Retinal pigment epithelial cell (primary cell): Measurements from ENCODE around the gene C1QTNF12.

ENCODE experiments used
- DNase-seq: peaks from one replicate; pipeline ENCODE4 v3.0.0-alpha.2; 2010; ENCODE audit warnings: low read depth
- H3K4me3 ChIP-seq: 2 replicates; pipeline ENCODE4 v1.5.1; 2011; ENCODE audit warnings: mild to moderate bottlenecking, low read length, control low read depth, moderate library complexity
- TF ChIP-seq, protein P1 (sequence below): conservative IDR thresholded peaks from 2 replicates; pipeline ENCODE4 v1.5.1; 2011; ENCODE audit warnings: low read depth, low read length, control low read depth, inconsistent platforms

Gene C1QTNF12

DNA sequence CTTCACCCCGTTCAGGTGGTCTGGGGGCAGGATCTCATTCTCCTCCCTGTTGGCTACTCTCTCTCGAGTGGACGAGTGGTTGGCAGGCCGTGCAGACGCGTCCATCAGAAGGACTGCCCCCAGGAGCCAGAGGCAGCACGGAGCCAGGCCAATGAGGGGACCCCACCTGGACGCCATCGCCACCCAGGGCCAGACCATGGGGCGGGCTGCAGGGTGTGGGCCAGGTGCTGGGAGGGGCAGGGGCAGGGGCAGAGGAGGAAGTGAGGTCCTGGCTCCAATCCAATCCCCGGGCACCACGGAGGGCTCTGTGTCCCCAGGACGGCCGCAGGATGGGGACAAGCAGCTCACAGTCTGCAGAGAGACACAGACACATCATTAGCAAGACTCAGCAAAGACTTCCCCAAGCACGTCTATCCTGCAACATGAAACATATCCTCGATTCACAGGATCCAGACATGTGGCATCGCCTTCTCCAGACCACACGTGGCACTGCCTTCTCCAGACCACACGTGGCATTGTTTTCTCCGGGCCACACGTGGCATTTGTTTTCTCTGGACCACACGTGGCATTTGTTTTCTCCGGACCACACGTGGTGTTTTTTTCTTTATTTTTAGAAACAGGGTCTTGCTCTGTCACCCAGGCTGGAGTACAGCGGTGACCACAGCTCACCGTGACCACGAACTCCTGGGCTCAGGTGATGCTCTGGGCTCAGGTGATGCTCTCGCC lies 17.8 kb downstream of the C1QTNF12 start:
- no peak overlapping the region for H3K4me3 ChIP-seq
- TF ChIP-seq, protein P1, sequence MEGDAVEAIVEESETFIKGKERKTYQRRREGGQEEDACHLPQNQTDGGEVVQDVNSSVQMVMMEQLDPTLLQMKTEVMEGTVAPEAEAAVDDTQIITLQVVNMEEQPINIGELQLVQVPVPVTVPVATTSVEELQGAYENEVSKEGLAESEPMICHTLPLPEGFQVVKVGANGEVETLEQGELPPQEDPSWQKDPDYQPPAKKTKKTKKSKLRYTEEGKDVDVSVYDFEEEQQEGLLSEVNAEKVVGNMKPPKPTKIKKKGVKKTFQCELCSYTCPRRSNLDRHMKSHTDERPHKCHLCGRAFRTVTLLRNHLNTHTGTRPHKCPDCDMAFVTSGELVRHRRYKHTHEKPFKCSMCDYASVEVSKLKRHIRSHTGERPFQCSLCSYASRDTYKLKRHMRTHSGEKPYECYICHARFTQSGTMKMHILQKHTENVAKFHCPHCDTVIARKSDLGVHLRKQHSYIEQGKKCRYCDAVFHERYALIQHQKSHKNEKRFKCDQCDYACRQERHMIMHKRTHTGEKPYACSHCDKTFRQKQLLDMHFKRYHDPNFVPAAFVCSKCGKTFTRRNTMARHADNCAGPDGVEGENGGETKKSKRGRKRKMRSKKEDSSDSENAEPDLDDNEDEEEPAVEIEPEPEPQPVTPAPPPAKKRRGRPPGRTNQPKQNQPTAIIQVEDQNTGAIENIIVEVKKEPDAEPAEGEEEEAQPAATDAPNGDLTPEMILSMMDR, result no peak
- no peak for DNase-seq

DNA sequence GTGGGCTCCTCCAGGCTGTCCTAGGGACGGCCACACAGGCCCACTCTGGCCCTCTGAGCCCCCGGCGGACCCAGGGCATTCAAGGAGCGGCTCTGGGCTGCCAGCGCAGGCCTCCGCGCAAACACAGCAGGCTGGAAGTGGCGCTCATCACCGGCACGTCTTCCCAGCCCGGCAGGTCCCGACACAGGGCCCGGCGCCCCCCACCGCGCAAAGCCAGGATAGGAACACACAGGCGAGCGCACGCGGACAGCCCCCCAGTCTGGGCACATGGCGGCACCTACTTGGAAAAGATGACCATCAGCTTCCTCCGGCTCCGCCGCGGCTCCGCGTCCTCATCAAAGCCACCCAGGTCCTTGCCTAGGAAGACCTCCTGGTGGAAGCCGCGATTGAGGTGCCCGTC lies 18.3 kb downstream of the C1QTNF12 start:
- TF ChIP-seq, protein P1, result no peak
- no peak overlapping the region for H3K4me3 ChIP-seq
- DNase-seq, result no peak

DNA sequence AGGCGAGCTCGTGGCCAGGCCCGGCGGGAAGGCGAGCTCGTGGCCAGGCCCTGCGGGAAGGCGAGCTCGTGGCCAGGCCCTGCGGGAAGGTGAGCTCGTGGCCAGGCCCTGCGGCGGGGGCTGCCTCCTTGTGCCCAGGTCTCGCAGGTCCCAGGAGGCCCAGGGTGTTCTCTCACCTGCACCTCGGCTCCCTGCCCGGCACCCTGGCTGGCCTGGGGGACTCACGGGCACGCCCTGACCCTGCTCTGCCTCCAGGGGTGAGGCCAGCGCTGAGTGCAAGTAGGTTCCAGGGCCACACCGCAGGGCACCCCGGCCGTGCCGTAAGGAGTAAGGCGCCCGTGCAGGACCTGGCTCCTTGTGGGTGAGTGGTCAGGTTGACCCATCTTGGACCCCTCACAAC lies 19.1 kb downstream of the C1QTNF12 start:
- no peak for DNase-seq
- TF ChIP-seq, protein P1, result no peak
- no peak overlapping the region for H3K4me3 ChIP-seq

DNA sequence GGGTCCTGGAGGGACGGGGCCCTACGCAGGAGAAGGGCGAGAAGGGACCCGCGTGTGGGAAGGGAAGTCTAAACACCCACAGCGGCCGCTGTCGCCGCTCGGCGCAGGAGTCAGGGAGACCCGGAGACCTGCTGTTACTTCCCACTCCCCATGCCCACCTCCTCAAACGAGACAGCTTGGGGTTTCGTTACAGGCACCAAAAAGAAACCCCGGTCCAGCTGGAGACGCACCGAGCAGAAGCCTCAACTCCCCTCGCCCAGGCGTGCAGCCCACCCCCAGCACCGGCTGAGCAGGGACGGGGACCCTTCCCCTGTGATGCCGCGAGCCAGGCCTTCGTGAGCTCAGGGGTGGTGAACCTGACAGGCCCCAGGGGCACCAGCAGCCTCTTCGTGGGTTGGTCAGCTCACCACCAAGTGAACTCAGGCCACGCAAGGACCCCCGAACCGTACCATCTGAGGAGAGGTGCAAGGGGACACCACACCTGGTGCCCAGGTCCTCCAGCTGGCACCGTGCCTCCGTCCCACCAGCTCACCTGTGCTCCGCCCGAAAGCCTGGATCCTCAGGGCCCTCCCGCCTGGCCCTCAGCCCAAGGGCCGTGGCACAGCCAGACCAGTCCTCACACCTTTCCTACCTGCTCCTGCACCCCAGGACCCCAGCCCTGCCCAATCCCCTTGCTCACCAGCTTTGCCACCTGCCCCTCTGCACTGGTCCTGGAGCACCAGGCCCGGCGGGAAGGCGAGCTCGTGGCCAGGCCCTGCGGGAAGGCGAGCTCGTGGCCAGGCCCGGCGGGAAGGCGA lies 19.8 kb downstream of the C1QTNF12 start:
- TF ChIP-seq, protein P1, result no peak
- no peak overlapping the region for H3K4me3 ChIP-seq
- DNase-seq, result no peak

DNA sequence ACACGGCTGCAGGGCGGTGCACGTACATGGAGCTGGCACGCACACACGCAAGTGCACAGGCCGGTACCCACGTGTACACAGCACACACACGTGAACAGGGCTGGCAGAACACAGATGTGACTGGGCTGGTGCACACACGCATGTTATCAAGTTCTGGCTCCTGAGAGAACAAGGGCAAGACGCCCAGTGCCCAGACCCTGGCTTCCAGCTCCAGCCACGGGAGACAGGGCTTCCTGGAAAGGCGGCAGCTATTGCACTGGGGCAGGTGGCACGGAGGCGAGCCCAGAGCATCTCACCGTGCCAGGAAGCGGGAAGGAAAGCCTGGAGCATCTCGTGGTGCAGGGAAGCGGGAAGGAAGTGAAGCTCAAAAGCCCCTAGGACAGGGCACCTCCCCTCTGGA lies 20.6 kb downstream of the C1QTNF12 start:
- TF ChIP-seq, protein P1, result no peak
- no peak overlapping the region for H3K4me3 ChIP-seq

DNA sequence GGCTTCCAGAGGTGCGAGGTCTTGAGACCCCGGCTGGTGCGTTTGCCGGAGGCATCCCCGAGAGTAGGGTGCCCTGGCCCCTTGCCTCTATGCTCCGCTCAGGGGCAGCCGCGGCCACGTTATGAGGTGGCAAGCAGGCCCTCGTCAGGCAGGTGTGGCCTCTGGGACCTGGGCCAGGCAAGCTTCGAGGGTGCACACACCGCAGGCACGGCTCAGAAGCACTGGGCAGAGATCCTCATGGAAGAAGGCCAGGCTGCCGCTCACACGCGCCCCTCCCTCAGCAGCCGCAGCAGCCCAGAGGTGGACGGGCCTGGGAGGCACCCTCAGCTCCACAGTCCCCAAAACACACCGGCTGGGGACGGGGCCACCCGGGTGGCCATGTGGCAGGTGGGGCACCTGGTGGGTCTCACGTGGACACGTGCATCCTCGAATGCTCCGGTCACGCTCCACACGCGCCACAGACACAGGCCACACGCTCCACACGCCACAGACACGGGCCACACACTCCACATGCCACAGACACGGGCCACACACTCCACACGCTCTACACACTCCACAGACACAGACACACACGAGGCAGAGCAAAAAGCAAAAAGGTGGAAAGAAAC lies 21.2 kb downstream of the C1QTNF12 start:
- no peak overlapping the region for H3K4me3 ChIP-seq
- TF ChIP-seq, protein P1, result no peak
- no peak for DNase-seq

More for the DNA sequence above, 20.6 kb downstream of the C1QTNF12 start:
- DNase-seq, result no peak
